ENCODE data around the gene CFAP74. TPM values are rescaled to one million over a fixed set of nuclear protein-coding genes. Genes with fewer than 3 reads are reported as not detected.

CFAP74 gene
- total RNA-seq, 2 experiments from 2014 or later = not detected

GRCh38 chr1:1994536-1994935 is 9.1 kb downstream of the CFAP74 start:
- H3K36me3 Mint-ChIP-seq (ENCODE audit: low read depth) = no peaks in the 10 kb centered on the region
- Histone ChIP-seq H3K4me3 (ENCODE audit: low read length) (no peak overlapping the region), H3K36me3 (ENCODE audit: insufficient read depth, low read length) (no peaks in the 10 kb centered on the region), H3K27ac (ENCODE audit: low read depth in 1 of 2, low read length in 2 of 2) (no peak overlapping the region), H3K4me1 (ENCODE audit: insufficient read depth, low read length) (peaks cover 5% of the 10 kb centered on the region), H3K27me3 (ENCODE audit: control insufficient read depth in 1 of 2, insufficient read depth in 2 of 2, low read length in 2 of 2) (peaks cover 0 to under 1% of the 10 kb centered on the region in 2 experiments), H3K9me3 (ENCODE audit: control insufficient read depth in 1 of 2, insufficient read depth in 1 of 2, low read length in 2 of 2) (no peaks in the 10 kb centered on the region)
- H3K4me3 Mint-ChIP-seq = no peak overlapping the region
- H3K9me3 Mint-ChIP-seq = no peaks in the 10 kb centered on the region
- ChIA-PET POLR2A (no interaction called here), CTCF (no interaction called here)
- H3K27me3 Mint-ChIP-seq = peaks cover 25% of the 10 kb centered on the region
- DNase-seq (no peak), ATAC-seq (ENCODE audit: poor library complexity) (no peak)
- no peak for TF ChIP-seq CTCF (IDR thresholded peaks at IDR 0.05)
- peaks cover 5% of the 10 kb centered on the region for H3K4me1 Mint-ChIP-seq (ENCODE audit: low read depth)
- intact Hi-C loops (cut with DNase I, micrococcal nuclease) = no loop called here
- no peak overlapping the region for H3K27ac Mint-ChIP-seq

- H3K27me3 Mint-ChIP-seq = peaks cover 24% of the 10 kb centered on the region
- Histone ChIP-seq H3K27ac (ENCODE audit: low read depth in 1 of 2, low read length in 2 of 2) (no peak overlapping the region), H3K9me3 (ENCODE audit: control insufficient read depth in 1 of 2, insufficient read depth in 1 of 2, low read length in 2 of 2) (peaks cover 0 to 4% of the 10 kb centered on the region in 2 experiments), H3K4me1 (ENCODE audit: insufficient read depth, low read length) (peaks cover 7% of the 10 kb centered on the region), H3K36me3 (ENCODE audit: insufficient read depth, low read length) (no peaks in the 10 kb centered on the region), H3K27me3 (ENCODE audit: control insufficient read depth in 1 of 2, insufficient read depth in 2 of 2, low read length in 2 of 2) (peaks cover 7 to 11% of the 10 kb centered on the region in 2 experiments), H3K4me3 (ENCODE audit: low read length) (no peak overlapping the region)
- H3K36me3 Mint-ChIP-seq (ENCODE audit: low read depth) = no peaks in the 10 kb centered on the region
- intact Hi-C loops (cut with DNase I, micrococcal nuclease) = no loop called here
- ATAC-seq (ENCODE audit: poor library complexity) (no peak), DNase-seq (no peak)
- ChIA-PET POLR2A (no interaction called here), CTCF (no interaction called here)
- H3K4me1 Mint-ChIP-seq (ENCODE audit: low read depth) = peaks cover 9% of the 10 kb centered on the region
- H3K9me3 Mint-ChIP-seq = no peaks in the 10 kb centered on the region
- no peak overlapping the region for H3K27ac Mint-ChIP-seq
- no peak for TF ChIP-seq CTCF (IDR thresholded peaks at IDR 0.05)
- no peak overlapping the region for H3K4me3 Mint-ChIP-seq
Observed at GRCh38 chr1:1990222-1990621, 13.4 kb downstream of the CFAP74 start.

- Histone ChIP-seq H3K4me3 (ENCODE audit: low read length) (no peak overlapping the region), H3K9me3 (ENCODE audit: control insufficient read depth in 1 of 2, insufficient read depth in 1 of 2, low read length in 2 of 2) (peaks cover 0 to 5% of the 10 kb centered on the region in 2 experiments), H3K27ac (ENCODE audit: low read depth in 1 of 2, low read length in 2 of 2) (no peak overlapping the region), H3K36me3 (ENCODE audit: insufficient read depth, low read length) (no peaks in the 10 kb centered on the region), H3K27me3 (ENCODE audit: control insufficient read depth in 1 of 2, insufficient read depth in 2 of 2, low read length in 2 of 2) (peaks cover 11% of the 10 kb centered on the region in 2 experiments), H3K4me1 (ENCODE audit: insufficient read depth, low read length) (peaks cover 7% of the 10 kb centered on the region)
- DNase-seq (no peak), ATAC-seq (ENCODE audit: poor library complexity) (no peak)
- peaks cover 9% of the 10 kb centered on the region for H3K4me1 Mint-ChIP-seq (ENCODE audit: low read depth)
- CTCF ChIA-PET = no interaction called here
- no peak overlapping the region for H3K27ac Mint-ChIP-seq
- intact Hi-C loops (cut with DNase I, micrococcal nuclease) = no loop called here
- H3K36me3 Mint-ChIP-seq (ENCODE audit: low read depth) = no peaks in the 10 kb centered on the region
- POLR2A ChIA-PET = no interaction called here
- H3K4me3 Mint-ChIP-seq = no peak overlapping the region
- no peak for TF ChIP-seq CTCF (IDR thresholded peaks at IDR 0.05)
- H3K27me3 Mint-ChIP-seq = peaks cover 22% of the 10 kb centered on the region
- no peaks in the 10 kb centered on the region for H3K9me3 Mint-ChIP-seq
Observed at GRCh38 chr1:1989789-1990188, 13.8 kb downstream of the CFAP74 start.
